GM21390 (cell line): ENCODE results near the gene HNRNPAB.
A peak's percentile ranks its signal among the peaks of the same experiment; 100 is the strongest.
"Not testable (repeated sequence)": the region's sequence is repeated elsewhere in the genome, so short reads cannot be mapped to it uniquely, and the experiment has no call there.

Experiments used
- ATAC-seq: cut with Tn5 transposase; IDR thresholded peaks from one replicate; pipeline ENCODE4 v1.9.1; 2021; ENCODE audit not compliant: unreplicated experiment

HNRNPAB gene

DNA sequence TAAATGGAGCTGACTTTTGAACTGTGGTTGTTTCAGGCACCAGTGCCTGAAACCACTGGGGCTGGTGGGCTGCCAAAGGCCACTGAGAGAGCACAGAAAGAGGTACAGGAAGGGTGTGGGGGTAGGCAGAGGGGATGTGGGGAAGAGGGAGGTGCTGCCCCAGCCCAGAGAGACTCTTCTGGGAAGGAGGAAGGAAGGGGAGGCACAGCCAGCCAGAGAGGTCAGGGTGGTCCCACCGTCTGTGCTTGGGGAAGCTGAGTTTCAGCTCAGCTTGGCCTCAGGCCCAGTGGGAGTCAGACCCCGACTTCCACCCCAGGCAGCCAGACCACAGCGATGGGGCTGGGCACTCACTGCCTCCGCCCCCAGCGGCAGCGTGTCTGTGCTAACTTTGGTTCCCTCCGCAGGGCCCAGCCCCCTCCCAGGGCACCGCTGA lies 36.9 kb downstream of the HNRNPAB start:
- peak; percentile 37 for ATAC-seq

DNA sequence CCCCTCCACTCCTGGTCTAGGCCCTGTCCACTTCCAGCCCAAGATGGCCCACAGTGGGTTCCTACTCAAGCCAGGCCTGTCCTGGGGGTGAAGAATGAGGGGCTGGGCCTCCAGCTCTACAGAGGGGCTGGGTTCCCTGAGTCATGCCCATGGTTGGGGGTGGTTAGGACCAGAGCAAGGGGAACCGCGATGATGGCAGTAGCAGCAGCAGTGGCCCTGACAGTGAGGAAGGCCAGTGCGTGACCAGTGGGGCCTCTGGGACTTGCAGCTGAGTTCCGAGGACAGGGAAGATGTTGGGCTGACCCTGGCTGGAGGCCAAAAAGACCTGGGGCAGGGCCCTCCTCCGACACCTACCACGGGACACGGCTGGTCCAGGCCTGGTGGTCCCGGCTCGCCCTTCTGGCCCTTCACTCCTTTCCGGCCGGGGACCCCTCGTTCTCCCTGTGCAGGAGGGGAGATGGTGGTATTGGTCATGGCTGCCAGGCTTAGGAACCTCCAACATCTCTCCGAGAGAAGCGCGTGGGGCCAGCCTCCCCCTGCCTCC lies 37.4 kb downstream of the HNRNPAB start:
- no peak for ATAC-seq

DNA sequence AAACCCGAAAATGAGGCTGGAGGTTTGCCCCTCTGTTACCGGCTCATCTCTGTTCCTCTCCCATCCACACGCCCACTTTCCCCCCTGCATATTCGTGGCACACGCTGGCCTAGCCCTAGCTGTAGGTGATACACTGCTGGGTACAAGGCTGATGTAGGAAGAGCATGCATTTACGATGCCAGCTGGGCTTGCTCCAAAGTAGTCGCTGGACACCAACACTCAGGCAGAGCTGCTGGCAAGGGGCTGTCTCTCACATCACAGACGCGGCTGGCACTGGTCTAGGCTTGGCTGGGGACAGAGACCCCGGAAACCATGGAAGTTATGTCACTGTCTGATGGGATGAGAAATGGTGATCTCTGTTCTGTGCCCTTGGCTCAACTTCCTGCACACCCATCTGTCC lies 38.1 kb downstream of the HNRNPAB start:
- ATAC-seq, result no peak

DNA sequence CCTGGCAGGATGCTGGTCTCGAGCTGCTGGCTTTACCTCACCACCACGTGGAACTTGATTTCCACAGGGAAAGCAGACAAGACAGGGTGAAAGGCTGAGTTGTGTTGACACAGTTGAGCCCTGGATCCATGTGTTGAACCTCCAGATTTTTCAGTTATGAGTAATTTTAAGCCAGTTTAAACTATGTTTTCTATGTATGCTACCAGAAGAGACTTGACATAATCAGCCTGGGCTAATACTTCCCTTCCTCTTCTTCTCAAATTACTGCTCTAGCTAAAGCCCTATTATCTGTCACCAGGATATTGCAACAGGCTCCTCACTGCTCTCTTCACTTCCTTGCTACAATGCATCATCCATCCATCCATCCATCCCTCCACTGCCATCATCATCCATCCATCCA lies 40.2 kb downstream of the HNRNPAB start:
- ATAC-seq, result no peak

DNA sequence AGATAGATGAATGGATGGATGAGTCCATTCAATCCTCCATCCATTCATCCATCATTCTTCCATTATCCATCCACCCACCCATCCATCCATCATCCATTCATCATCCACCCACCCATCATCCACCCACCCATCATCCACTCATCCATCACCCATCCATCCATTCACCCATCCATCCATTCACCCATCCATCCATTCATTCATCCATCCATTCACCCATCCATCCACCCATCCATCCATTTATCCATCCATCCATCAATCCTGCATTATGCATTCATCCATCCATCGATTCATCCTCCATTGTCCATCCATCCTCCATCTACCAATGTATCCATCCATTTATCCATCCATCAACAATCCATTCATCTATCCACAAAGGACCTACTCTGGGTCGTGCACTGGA lies 41.1 kb downstream of the HNRNPAB start:
- no peak for ATAC-seq

DNA sequence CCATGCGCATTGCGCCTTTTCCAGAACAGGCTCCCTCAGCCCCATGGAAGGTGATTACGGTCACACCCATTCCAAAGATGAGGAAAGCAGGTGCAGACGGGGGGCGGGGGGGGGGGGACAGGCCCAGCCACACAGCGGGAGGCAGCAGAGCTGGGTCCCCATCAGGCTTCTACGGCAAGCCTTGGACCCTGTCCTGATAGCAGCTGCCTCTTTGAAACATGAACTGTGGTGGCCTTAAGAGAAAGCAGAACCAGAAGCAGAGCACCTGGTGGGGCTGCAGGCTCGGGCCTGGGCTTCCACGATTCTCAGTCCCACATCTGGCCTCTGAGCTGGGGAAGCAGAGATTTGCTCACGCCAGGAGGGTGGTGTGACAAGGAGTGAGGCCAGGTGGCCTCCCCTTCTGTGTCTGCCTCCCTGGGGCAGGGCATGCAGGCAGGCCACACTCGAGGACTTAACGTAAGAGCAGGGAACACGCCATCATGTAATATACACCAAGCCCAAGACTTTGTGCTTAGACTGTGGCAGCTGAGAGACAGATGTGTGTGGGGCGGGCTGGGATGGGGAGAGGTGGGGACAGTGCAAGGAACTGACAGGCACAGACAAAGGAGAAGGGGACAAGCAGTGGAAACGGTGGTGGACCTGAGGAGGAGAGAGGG lies 42.4 kb downstream of the HNRNPAB start:
- no peak for ATAC-seq

DNA sequence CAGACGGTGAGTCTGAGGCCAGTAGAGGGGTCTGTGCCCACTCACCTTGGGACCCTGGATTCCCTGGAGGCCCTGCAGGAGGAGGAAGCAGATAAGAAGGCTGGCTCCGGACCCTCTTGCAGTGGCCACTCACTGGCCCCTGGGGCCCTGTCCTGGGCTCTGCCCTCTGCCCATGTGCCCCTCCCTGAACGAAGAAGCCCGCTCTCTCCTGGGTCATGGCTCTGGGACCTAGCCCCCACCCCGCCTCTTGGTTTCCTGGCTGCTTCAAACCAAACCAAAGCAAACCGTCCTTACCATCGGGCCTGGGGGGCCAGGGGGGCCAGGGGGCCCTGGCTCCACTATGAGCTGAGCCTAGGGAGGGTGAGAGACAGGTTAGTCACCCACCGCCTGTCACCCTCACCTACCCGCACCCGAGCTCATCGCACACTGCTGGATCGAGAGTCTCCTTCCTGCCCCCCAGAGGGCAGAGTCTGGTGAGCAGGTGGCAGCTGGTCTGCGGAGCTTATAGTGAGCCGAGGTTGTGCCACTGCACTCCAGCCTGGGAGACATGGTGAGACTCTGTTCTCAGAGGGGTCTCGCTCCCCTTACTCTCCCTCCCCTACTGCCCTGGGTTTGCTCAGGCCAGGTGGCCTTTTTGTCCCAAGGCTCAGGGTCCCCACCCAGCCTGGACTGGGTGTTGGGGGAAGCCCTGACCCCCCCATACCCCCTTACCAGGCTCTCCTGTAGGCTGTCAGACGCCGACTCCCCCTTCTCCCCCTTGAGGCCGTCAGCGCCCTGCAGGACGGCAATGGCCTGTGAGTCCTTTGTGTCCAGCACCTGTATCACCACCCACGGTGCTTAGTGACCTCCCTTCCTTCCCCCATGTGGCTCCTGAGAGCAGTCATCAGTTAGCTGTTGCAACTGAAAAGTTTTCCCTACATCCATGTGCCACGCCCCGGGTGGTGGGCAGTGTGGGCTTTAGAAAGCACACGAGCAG lies 43.4 kb downstream of the HNRNPAB start:
- ATAC-seq, result no peak

DNA sequence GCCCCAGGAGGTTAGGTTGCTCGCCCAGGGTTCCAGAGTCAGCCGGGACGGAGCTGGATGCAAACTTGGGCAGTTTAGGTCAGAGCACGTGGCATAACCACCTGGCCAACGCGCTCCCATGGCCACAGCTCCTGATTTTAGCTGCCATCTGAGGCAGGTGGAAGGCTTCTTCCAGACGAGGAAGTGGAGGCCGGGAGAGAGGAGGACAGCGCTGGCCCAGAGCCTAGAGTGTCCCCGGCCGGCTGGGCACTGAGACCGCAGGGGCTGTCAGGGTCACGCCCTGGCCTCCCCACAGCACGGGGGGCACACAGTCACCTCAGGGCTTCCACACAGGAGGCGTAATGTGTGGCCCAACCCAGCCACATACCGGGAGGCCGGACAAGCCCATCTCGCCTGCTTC lies 44.4 kb downstream of the HNRNPAB start:
- no peak for ATAC-seq

DNA sequence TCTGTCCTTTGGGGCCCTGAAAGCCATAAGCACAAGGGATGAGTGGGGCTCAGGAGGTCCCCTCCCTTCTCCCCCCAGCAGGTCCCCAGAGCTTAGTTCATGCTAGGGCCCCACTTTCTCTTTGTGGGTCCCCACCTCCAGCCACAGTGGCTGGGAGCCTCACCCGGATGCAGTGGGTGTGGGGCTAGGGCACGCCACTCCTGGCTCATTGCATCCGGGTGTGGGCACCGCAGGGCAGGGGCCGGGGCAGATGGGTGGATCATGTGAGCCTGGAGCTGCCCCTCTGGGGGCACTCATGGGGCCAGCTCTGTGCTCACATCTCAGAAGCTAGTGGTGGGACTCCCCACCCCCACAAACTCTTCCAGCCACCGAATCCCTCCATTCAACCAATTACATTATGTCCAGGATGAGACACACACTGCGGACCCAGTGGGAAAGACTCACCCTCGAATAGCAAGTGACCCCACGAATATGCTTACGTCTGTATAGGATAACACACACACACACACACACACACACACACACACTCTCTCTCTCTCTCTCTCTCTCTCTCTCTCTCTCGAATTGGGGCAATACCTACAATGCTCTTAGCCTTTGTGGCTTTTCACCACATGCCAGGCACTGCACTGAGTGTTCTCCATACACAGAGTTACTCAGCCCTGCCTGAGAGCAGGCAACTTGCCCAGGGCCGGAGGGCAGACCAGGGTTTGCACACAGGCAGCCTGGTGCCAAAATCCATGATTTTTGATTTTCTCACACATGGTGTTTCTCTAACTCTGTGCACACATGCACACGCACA lies 45.1 kb downstream of the HNRNPAB start:
- no peak for ATAC-seq

DNA sequence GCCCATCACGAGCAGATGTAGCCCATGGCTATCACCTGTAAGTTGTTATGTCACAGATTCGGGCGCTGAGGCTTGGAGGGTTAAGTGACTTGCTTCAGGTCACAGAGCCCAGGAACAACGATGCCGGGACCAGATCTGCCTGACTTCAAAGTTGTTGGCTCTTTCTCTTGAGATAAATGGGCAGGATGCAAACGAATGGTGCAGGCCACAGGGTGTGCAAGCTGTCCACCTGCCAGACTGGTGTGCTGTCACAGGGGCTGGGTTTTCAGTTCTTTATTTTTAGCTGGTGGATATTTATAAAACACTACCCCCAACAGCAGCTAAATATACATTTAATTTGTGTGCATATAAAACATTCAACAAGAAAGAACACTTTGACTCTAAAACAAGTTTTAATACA lies 45.9 kb downstream of the HNRNPAB start:
- no peak for ATAC-seq

DNA sequence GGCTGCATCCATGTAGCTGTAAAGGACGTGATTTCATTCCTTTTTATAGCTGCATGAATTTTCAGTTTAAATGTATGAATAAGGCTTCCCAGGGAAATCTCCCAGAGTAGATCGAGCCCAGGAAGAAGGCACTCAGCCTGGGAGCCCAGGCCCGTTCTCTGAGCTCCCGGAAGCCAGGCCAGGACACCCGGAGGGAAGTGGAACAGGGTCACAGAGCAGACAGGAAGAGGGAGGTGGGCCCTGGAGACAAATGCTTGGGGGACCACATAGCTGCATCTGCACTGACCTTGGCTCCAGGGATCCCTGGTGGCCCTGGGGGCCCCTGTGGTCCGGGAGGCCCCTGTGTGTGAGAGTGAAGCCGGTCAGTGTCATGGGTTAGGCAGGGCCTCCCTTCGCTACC lies 47.9 kb downstream of the HNRNPAB start:
- no peak for ATAC-seq

DNA sequence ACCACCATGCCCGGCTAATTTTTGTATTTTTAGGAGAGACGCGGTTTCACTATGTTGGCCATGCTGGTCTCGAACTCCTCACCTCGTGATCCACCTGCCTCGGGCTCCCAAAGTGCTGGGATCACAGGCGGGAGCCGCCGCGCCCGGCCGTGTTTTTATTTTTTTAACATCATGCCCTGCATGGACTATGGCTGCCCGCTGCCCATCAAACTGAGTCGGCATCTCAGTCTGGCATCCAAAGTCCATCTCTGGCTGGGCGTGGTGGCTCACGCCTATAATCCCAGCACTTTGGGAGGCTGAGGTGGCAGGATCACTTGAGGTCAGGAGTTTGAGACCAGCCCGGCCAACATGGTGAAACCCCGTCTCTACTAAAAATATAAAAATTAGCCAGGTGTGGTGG lies 49.3 kb downstream of the HNRNPAB start:
- not testable (repeated sequence) for ATAC-seq

DNA sequence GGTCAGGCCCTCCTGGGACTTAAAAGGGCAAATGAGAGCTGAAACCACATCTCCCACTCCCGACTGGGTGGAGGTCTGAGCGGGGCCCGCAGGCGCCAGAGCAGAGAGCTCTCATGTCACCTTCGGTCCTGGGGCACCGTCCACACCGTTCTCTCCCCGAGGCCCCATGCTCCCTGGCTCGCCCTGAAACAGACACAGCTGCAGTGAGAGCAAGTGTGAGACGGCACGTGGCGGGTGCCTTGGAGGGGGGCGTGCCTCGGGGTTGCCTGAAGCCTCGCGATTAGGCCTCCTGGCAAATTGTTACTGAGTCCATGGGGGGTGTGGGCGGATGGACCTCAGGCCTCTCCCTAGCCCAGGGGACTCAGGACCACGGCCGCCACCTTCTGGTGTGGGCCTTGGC lies 52.4 kb downstream of the HNRNPAB start:
- ATAC-seq, result no peak

DNA sequence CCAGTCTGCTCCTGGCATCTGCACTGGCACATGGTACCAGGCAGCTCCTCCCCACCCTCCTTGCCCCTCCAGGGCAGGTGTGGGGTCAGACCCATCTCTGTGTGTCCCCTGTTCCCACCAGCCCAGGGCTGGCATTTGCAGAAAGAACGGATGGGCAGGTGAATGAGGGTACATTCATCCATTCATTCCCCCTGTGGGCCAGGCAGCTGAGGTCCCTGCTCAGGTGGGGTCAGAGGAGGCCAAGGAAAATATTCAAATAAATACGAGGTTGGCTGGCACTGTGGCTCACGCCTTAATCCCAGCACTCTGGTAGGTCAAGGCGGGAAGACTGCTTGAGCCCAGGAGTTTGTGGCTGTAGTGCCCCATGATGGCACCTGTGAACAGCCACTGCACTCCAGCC lies 53.3 kb downstream of the HNRNPAB start:
- ATAC-seq, result no peak

DNA sequence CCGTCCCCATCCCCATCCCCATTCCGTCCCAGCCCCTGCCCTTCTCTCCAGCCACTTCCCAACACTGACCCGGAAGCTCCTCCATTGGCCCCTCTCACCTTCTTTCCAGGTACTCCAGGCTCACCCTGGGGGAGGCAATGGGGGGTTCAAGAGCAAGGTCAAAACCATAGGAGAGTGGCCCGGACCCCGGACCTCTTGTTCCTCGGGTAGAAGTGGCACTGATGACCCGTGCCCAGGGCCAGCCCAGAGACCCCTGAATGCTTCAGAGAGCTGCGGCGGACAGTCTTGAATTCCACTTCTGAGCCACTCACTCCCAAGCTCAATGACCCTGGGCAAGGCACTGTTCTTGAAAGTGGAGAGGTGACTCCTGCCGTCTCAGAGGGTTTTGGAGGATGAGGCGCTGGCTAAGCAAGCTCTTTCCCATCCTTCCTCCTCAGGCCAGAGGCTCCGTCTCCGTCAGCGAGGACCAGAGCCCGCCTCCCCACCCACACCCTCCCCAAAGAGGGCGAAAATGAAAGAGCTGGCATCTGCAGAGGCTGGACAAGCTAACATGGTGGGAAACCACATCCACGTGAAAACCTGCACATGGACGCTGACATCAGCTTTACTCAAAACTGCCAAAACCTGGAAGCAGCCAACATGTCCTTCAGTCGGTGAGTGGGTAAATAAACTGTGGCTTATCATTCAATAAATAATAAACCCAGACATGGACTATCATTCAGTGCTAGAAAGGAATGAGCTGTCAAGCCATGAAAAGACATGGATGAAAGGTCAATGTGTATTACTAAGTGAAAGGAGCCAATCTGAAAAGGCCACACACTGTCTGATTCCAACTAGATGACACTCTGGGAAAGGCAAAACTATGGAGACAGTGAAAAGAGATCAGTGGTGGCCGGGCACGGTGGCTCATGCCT lies 55.5 kb downstream of the HNRNPAB start:
- no peak for ATAC-seq
